GM21717 (cell line): Measurements from ENCODE around the gene SNX15.
"Not testable (repeated sequence)": the region's sequence is repeated elsewhere in the genome, so short reads cannot be mapped to it uniquely, and the experiment has no call there.

Source experiments
- ATAC-seq: cut with Tn5 transposase; IDR thresholded peaks from one replicate; pipeline ENCODE4 v1.9.1; 2021; ENCODE audit warnings: mild to moderate bottlenecking, moderate library complexity; ENCODE audit not compliant: unreplicated experiment

SNX15 gene, protein sequence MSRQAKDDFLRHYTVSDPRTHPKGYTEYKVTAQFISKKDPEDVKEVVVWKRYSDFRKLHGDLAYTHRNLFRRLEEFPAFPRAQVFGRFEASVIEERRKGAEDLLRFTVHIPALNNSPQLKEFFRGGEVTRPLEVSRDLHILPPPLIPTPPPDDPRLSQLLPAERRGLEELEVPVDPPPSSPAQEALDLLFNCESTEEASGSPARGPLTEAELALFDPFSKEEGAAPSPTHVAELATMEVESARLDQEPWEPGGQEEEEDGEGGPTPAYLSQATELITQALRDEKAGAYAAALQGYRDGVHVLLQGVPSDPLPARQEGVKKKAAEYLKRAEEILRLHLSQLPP

DNA sequence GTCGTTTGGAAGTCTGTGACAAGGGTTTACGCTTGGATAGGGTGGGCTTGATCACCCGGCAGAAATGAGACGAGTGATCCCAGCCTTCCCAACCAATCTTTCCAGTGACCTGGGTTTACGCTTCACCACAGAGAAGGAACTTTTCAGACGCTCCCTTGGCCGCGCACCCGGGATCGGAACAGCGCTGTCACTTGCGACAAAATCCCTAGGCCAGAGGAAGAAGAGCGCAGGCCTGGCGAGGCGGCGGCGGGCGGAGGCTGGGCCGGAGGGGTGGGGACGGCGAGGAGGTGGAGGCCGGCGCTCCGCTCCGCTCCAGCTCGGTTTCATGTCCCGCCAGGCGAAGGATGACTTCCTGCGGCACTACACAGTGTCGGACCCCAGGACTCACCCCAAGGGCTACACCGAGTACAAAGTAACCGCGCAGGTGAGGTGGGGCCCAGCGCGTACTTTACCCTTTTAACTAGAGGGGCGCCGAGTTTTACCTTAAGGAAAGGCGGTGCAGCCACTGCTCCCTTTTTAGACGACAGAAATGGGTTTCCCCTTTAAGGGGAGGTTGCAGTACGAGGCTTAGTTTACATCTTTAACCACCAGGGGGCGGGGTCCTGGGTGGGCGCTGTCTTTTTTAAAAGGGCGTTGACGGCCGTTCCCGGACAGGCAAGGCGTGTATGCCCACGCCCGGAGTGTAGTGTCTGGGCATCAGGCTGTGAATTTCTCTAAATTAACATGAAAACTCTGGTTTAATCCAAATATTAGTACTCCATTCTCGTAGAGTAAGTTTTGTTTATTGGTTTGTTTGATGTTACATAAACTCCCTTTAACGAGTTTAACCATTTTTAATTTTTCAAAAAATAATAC, at the start of gene SNX15:
Gene SNX15, plus strand, starts transcription at position 227 of the 855 bp plus-strand sequence. Its CDS starts 99 bp downstream, at position 326.
- peak; percentile 76 for ATAC-seq

DNA sequence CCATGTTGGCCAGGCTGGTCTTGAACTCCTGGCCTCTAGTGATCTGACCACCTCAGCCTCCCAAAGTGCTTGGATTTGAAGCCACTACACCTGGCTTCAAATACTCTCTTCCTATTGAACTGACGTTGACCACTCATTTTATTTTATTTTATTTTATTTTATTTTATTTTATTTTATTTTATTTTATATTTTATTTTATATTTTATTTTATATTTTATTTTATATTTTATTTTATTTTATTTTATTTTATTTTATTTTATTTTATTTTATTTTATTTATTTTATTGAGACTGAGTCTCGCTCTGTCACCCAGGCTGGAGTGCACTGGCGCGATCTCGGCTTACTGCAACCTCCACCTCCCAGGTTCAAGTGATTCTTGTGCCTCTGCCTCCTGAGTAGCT, 43.9 kb upstream of the SNX15 start:
- ATAC-seq, result not testable (repeated sequence)

DNA sequence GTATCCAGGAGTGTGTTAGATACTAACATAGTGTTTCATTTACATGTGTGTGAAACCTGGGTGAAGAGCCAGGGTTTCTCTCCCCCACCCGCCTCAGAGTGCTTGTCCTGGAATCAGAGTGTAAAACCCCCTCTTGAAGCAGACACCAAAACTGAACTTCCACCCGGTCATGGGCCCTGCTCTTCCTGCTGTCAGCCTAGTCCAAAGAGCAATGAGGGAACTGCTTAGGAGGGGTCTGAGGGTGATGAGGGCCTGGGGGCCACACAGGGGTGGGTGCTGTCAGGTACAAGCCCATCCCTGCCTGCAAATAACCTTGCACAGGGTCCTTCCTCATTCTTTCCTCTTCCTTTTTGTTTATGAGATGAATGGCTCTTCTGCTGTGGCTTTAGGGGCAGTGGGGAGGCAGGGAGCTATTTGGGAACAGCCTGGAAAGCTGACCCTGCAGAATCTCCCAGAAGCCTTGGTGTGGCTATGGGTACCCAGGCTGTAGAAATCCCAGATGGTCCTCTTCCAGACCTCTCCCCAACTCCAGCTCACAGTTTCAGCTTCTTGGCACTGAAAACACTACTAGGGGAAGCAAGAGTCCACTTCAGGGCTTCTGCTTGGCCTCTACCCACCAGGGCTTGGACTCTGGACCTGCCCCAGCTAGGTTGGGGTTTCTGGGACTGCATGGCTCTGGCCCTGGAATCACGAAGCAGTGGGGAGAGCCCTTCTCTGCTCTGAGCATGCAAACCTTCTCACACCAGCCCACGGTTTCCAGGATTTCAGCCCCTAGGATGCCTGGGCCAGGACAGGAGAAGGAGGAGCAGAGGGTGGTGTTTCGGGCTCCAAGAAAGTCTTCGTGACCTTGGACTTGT, 39.0 kb upstream of the SNX15 start:
- no peak for ATAC-seq

DNA sequence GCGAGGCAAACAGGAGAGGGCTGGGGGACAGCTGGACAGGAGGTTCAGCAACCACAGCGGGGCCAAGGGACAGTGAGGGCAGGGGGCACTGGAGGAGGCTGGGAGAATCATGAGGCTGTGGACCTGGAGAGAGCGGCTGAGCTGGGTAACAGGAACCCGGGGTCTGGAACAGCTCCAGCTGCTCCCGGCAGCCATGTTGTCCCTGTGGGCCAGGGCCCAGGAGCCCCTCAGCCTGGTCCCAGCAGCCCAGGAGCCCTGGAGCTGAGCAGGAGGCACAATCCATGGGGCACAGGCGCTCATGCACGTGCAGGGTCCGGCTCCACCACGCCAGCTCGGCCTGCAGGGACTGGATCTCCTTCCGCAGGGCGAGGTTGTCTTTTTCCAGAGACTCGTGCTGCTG, 37.8 kb upstream of the SNX15 start:
- no peak for ATAC-seq

DNA sequence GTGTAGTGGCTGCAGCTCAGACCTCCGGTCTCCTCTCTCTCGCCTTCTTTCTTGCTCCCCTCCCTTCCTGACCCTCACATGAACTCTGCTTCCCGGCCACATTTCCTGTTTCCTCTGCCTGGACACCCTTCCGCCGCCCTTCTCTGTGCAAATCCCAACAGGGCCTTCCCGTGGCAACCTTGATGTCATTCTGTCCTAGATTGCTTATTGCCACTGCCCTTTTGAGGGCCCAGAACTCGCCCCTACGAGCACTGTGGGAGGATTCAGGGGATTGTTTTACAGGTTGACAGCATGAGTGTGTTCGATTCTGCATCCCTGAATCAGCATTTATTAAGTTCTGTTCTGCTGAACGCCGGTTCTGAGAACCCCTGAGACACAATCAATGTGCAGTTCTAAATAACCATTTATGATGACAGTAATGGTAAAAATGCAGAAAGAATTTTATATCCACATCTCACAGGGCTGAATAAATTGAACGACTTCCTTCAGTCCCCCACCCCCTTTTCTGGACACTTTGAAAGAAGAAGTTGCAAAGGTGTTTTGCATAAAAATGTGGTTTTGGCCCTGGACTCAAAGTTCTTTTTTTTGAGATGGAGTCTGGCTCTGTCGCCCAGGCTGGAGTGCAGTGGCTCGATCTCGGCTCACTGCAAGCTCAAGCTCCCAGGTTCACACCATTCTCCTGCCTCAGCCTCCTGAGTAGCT, 36.9 kb upstream of the SNX15 start:
- ATAC-seq, result no peak

DNA sequence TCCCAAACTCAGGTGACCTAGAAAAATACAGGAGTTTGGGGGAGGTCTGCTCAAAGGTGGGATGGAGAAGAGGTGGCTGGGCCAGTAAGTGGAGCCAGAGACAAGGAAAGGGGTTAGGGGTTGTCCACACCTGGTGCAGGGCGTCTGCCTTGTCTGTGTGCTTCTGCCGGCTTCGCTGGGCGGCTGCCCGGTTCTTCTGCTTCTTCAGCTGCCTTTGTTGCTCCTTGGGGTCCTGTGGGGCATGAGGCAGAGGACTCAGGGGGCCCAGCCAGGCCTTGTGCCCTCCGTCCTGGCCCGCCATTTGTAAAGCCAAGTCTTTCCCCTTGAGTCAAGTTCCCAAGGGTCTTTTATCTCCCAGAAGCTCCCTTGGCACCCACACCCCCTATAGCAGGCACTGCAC, 32.9 kb upstream of the SNX15 start:
- ATAC-seq, result no peak

DNA sequence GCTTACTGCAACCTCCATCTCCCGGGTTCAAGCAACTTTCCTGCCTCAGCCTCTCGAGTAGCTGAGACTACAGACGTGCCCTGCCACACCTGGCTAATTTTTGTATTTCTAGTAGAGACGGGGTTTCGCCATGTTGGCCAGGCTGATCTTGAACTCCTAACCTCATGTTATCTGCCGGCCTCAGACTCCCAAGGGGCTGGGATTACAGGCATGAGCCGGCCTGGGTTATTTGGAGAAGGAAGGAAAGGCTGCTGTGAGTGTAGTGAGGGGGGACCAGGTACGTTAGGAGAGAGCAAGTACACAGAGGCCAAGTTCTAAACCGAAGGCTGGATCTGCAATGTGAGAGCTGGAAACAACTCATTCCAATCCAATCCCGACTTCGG, 30.9 kb upstream of the SNX15 start:
- ATAC-seq, result no peak

DNA sequence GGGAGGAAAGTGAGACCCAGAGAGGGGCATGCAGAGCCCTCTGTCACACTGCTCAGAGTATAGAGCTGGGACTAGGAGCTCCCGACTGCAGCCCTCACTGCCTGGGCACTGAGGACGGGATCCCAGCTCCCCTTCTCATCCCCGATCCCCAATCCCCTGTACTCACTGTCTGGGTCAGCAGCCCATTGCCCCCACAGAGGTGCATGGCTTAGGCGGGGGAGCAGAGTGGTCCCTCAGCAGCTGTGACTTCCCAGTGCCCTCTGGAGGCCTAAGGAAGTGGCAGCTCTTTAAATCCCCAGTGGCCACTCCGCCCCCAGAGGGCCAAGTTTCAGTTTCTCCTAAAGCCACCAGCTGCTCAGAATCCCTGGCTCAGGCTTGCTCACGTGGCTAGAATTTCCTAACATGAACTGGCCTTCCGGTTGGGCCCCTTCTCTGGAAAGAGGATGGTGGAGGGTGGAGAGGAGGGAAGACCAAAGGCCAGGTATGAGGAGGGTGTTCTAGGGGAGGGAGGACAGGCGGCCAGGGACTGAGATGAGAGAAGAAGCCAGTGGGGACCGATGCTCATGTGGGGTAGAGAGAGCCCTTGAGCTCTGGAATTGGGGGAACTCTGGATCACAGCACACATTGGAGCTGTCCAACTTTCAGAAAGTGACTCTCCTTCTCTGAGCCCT, 30.4 kb upstream of the SNX15 start, which contains the start of gene BATF2:
Gene BATF2, minus strand, starts transcription at position 262 of the 671 bp plus-strand sequence. Its CDS starts 57 bp downstream, at position 205.
- ATAC-seq, result no peak

DNA sequence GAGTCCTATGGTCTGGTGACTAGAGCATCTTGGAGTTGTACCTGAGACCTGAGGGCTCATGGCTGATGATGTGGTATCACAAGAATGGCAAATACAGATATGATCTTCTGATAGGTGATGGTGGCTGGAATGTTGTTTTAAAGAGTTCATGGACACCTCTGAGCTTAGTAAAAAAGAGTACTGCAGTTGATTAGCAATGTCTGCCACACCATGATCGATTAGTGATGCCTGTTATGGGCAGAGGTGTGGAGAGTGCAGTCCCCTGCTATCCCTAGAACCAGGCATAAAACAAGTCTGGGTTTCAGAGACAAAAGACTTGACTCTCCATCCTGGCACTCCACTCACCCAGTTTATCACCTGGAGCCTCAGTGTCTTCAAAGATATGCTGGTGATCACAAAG, 29.1 kb upstream of the SNX15 start:
- ATAC-seq, result no peak

DNA sequence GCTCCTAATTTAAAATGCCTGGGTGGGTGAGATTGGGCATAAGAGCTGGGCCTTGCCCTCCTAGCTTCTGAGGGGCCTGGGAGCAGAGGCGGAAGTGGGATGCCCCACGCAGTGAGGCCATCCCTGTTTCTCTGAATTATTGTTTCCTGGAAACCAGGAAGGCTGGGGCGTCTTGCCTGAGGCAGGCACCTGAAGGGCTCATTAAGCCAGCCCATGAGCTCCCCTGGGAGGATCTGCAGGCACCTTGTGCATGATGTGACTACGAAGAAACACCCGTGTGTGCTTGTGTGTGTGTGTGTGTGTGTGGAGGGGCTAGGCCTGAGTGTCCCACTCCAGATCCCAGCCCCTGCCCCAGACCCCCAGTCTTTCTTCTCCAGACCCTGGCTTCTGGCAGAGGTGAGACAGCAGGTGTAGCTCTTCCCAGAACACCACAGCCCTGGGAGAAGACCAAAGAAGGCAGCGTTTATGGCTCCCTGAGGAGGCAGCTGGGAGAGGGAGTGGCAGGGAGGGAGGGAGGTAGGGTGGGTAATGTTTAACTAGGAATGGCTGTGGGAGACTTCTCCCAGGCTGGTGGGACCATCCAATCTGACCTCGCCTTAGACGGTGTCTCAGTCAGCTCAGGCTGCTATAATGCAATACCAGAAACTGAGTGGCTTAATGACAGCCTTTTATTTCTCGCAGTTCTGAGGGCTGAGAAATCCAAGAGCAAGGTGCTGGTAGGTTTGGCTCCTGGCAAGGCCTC, 28.4 kb upstream of the SNX15 start:
- ATAC-seq, result no peak

DNA sequence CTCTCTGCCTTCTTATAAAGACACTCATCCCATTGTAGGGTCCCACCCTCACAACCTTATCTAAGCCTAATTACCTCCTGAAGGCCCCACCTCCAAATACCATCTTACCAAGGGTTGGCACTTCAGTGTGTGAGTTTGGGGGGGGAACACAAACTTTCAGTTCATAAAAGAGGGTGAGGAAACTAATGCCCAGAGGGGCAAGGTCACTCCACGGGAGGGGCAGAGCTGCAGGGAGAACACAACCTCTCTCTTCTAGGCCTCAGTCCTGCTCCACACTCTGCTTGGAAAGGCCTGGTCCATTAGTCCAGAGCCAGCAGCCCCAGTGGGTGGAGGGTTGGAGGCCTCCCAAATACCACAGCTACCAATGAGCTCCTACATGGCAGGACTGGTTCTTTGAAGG, 27.8 kb upstream of the SNX15 start:
- ATAC-seq, result no peak

DNA sequence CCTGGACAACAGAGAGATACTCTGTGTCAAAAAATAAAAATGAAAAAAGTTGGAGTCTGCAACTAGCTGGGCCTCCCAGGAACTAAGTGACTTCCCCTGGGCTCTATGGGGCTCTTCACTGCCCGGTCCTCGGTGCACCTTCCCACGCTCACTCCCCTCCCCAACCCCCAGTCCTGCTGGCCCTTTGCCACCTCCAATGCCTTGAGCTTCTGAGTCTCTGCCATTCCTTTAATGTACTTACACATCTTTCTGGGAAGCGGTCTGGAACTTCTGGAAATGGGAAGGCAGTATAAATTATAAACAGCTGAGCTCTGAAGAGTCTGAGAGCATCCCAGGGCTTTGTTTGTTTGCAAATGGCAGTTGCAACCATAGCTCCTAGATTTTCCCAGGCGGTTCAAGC, 24.5 kb upstream of the SNX15 start:
- no peak for ATAC-seq

DNA sequence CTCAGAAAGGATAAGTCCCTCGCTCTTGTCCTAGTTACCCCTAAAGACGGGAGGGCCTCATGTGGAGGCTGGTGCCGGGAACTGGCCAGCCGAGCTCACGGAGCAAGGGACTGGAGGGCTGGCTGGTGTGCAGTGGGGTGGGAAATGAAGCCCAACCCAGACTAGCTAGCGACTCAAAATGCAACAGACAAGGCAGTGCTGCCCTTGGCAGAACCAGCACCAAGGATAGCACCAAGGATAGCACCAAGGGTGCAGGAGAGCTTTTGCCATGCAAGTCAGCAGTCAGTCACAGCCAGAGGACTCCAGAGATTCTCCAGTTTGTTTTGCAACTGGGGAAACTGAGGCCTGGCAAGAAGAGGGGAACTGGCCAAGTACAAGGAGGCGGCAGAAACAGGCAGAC, 24.0 kb upstream of the SNX15 start:
- ATAC-seq, result no peak

DNA sequence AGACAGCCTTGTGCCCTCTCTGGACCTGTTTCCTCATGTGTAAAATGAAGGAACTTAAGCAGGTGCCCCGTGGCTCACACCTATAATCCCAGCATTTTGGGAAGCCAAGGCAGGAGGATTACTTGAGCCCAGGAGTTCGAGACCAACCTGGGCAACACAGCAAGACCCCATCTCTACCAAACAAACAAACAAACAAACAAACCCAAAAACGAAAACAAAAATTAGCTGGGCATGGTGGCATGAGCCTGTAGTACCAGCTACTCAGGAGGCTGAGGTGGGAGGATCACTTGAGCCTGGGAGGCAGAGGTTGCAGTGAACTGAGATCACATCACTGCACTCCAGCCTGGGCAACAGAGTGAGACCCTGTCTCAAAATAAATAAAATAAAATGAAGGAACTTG, 23.3 kb upstream of the SNX15 start:
- not testable (repeated sequence) for ATAC-seq

DNA sequence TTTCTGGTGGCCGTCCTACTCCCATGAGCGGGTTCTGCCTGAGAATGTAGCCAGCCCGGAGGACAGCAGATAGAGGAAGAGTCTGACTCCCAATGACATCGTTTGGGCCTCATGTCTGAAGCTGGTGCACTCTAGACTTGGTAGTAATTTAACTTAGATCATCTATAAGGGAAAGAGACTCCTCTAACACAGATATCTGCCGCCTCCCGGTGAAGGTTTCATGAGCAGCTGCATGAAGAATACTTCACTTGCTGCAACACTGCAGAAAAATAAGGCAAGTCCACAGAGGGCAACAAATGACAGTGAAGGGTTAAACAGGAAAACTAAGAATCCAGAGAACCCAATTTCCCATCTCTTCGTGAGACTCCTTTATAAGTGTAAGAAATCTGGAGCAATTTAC, 19.2 kb upstream of the SNX15 start:
- no peak for ATAC-seq

DNA sequence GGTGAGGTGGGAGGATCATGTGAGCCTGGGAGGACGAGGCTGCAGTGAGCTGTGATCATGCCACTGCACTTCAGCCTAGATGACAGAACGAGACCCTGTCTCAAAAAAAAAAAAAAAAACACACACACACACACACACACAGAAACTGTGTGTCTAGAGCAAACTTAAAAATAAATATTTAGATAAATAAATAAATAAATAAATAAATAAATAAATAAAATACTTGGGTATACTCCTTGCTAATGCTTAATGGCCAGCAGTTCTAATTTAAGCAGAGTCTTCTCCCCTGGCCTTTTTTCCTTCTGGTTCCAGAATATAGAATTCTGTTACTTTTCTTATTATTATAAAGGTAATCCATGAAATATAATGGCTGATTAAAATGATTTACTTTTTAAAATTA, 18.4 kb upstream of the SNX15 start:
- no peak for ATAC-seq

DNA sequence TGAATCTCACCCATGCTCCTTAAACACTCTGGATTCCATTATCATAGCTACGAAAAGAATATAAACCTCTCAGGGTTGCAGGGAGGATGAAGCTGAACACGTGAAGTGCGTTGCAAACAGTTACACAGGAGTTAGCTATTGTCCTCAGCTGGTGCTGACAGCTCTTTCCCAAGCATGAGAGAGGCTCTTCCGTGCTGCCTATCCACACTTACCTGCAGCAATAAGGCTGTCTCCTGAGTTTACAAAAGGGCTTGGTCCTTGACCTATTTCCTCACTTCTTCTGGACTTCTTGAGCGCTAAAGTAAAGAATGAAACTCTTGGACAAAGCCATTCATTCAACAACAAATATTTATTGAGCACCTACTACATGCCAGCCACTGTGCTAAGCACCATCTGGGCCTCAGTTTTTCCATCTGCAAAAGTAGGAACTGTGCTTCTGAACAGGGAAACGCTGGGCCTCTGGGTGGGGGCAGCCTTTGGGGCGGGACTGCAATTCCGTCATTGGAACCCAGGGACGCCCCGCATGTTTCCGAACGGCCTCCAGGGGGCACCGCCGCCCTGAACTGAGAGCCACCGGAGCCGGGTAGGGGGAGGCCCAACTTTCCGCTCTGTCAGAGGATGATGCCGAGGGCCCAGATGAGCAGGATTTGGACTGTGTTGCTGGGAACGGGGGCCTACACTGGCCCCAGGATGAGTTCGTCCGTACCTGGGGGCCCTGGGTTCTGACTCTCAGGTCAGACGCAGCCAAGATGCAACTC, 13.9 kb upstream of the SNX15 start:
- ATAC-seq, result peak; percentile 76

DNA sequence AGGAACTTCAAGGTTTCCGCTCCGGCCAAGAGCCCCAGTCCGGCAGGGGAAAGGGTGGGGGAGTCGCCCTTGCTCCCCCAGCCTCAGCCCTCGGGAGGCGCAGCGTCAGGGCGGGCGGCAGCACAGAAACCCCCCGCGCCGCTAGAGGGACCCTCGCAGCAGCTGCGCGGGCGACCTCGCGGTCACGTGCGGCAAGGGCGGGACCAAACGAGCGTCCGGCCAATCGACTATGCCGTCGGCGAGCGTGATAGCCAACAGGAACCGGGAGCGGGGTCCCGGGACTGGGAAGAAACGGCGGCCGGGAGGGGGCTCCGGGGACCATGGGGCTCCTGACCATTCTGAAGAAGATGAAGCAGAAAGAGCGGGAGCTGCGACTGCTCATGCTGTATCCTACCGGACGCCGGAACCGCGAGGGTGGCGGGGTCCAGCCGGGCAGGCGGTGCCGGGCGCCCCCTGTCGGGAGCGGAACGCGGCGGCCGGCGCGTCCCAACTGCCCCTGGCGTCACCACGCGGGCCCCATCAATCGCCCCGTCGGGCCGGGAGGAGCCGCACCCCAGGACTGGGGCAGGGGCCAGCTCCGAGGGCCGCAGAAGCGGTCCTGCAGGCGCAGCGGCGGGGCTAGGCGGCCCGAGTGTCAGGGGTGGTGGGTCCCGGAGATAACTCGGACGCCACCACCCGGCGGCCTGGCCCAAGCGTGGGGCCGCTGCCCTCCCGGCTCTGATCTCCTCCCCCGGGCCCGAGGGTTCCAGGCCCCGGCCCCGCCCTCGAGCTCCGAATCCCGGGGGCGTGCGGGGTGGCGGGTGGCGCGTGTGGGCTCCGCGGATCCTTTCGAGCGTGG, 13.1 kb upstream of the SNX15 start, which contains the start of gene ARL2:
Gene ARL2, plus strand, starts transcription at position 273 of the 838 bp plus-strand sequence. Its CDS starts 48 bp downstream, at position 321.
- ATAC-seq, result peak; percentile 60
